ENCODE results near the gene VPS9D1.

DNA sequence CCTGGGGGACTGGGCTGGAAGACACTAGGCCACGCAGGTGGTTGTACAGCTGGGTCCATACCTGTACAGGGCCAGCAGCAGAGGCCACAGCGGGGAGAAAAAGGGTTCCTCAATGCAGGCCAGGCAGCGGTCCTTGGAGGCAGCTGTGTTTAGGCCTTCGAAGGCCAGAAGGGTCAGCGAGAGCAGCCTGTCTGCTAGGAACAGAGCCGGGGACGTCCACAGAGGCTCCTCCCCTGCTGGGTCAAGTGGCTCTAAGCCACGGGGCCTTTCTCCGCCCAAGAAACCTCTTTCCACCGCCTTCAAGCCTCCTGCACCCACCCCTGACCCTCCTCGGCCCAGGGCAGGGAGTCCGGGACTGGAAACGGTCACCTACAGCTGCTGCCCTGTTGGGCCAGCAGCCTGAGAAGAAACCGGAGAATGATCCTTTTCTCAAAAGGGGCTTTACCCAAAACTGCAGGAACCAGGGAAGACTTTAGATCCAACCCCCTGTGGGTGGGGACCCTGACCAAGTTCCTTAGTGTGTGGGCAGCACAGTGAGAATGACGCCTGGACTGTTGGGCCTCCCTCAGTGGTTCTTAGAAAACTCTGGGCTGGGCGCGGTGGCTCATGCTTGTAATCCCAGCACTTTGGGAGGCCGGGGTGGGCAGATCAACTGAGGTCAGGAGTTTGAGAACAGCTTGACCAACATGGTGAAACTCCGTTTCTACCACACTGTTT lies 10.8 kb downstream of the VPS9D1 start:
- TF ChIP-seq, protein P1, sequence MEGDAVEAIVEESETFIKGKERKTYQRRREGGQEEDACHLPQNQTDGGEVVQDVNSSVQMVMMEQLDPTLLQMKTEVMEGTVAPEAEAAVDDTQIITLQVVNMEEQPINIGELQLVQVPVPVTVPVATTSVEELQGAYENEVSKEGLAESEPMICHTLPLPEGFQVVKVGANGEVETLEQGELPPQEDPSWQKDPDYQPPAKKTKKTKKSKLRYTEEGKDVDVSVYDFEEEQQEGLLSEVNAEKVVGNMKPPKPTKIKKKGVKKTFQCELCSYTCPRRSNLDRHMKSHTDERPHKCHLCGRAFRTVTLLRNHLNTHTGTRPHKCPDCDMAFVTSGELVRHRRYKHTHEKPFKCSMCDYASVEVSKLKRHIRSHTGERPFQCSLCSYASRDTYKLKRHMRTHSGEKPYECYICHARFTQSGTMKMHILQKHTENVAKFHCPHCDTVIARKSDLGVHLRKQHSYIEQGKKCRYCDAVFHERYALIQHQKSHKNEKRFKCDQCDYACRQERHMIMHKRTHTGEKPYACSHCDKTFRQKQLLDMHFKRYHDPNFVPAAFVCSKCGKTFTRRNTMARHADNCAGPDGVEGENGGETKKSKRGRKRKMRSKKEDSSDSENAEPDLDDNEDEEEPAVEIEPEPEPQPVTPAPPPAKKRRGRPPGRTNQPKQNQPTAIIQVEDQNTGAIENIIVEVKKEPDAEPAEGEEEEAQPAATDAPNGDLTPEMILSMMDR (IDR thresholded peaks at IDR 0.05; ENCODE audit: low read length) = no peak
- no peak for TF ChIP-seq EZH2 (IDR thresholded peaks at IDR 0.05; ENCODE audit: borderline replicate concordance, low read length)

All from OCI-LY1 (cell line).